ENCODE data around the gene DCAF11. TPM values are rescaled to one million over a fixed set of nuclear protein-coding genes. Genes with fewer than 3 reads are reported as not detected.

Gene DCAF11
- total and polyA plus RNA-seq, 2 of the 13 experiments (the other 11 are each of a cell fraction or from before 2014, with no cell fraction given): 150 to 257 TPM

- TF ChIP-seq ZNF737 (CRISPR knock-in tag; IDR thresholded peaks at IDR 0.05; ENCODE audit: borderline replicate concordance): no peak
- peak; percentile 78 for TF ChIP-seq POLR2AphosphoS5 (IDR thresholded peaks at IDR 0.05; ENCODE audit: low read depth, low read length)
- TF ChIP-seq ZNF180 (CRISPR knock-in tag; IDR thresholded peaks at IDR 0.05; ENCODE audit: borderline replicate concordance, low read depth): no peak
- TF ChIP-seq ZNF660 (CRISPR knock-in tag; IDR thresholded peaks at IDR 0.05; ENCODE audit: borderline replicate concordance, low read depth): no peak
- no peak for TF ChIP-seq EZH2 (conservative IDR thresholded peaks at IDR 0.05; ENCODE audit: low read depth, low read length)
- TF ChIP-seq ZNF260 (CRISPR knock-in tag; IDR thresholded peaks at IDR 0.05; ENCODE audit: borderline replicate concordance, low read depth): no peak
- TF ChIP-seq ATRX (CRISPR knock-in tag; IDR thresholded peaks at IDR 0.05; ENCODE audit: borderline replicate concordance): no peak
- no peak for TF ChIP-seq SMC3 (IDR thresholded peaks at IDR 0.05; ENCODE audit: low read length)
- TF ChIP-seq SMAD1 (CRISPR knock-in tag; IDR thresholded peaks at IDR 0.05; ENCODE audit: borderline replicate concordance, low read depth): 0 out of 2 replicates have a peak, but pooled peaks have one; percentile 59
- TF ChIP-seq MAFF (IDR thresholded peaks at IDR 0.05; ENCODE audit: low read depth, low read length): no peak
- TF ChIP-seq ZNF788 (CRISPR knock-in tag; IDR thresholded peaks at IDR 0.05; ENCODE audit: borderline replicate concordance): no peak
- TF ChIP-seq AGO2 (optimal IDR thresholded peaks at IDR 0.05; ENCODE audit: low read depth, low read length): peak; percentile 40
- 0 out of 2 replicates have a peak, but pooled peaks have one; percentile 62 for TF ChIP-seq MYNN (CRISPR knock-in tag; IDR thresholded peaks at IDR 0.05; ENCODE audit: low read depth)
- TF ChIP-seq CEBPZ (IDR thresholded peaks at IDR 0.05; ENCODE audit: low read length): no peak
- peak; percentile 23; the same call in 1 of the 2 replicates for TF ChIP-seq HIVEP1 (CRISPR knock-in tag; IDR thresholded peaks at IDR 0.05)
- no peak for TF ChIP-seq ZNF18 (CRISPR knock-in tag; IDR thresholded peaks at IDR 0.05; ENCODE audit: insufficient replicate concordance)
- TF ChIP-seq TP53 (CRISPR knock-in tag; conservative IDR thresholded peaks at IDR 0.05): no peak
- TF ChIP-seq ZNF616 (CRISPR knock-in tag; IDR thresholded peaks at IDR 0.05; ENCODE audit: low read depth): no peak
- TF ChIP-seq SP5 (CRISPR knock-in tag; IDR thresholded peaks at IDR 0.05; ENCODE audit: borderline replicate concordance, low read depth): 0 out of 2 replicates have a peak, but pooled peaks have one; percentile 12
- no peak for TF ChIP-seq GMEB2 (CRISPR knock-in tag; IDR thresholded peaks at IDR 0.05; ENCODE audit: low read depth)
- TF ChIP-seq ZNF143 (CRISPR knock-in tag; IDR thresholded peaks at IDR 0.05): 0 out of 2 replicates have a peak, but pooled peaks have one; percentile 37
- peak; percentile 64 for TF ChIP-seq TEAD3 (CRISPR knock-in tag; optimal IDR thresholded peaks at IDR 0.05; ENCODE audit: borderline replicate concordance)
- TF ChIP-seq HOXA7 (CRISPR knock-in tag; IDR thresholded peaks at IDR 0.05): no peak
- 0 out of 2 replicates have a peak, but pooled peaks have one; percentile 37 for TF ChIP-seq ZNF230 (CRISPR knock-in tag; IDR thresholded peaks at IDR 0.05)
These were observed 17.9 kb upstream of the DCAF11 start (continued) for GRCh38 chr14:24096545-24097181.
